ENCODE results near the gene DPYD.

Gene DPYD

GRCh38 chr1:97770376-97770775 is 150.5 kb downstream of the DPYD start:
- Histone ChIP-seq H3K27me3 (ENCODE audit: control insufficient read depth, insufficient read depth, low read length) (no peaks in the 10 kb centered on the region), H3K36me3 (ENCODE audit: control insufficient read depth, insufficient read depth, low read length) (no peaks in the 10 kb centered on the region)

DNA sequence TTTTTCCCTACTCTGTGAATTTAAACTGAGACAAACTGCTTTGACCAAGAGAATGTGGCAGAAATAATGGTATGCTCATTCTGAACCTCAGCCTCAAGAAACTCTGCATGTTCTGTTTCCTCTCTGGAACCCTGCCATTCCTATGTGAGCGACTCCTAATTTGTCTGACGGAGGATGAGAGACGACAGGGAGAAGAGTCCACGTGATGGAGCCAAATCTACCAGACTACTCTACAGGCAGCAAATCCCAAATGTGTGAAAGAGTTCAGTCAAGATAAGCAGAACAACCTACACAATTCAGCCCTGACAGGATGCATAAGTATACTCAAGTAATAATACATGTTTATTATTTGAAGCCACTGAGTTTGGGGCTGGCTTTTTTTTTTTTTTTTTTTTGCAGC is 153.5 kb downstream of the DPYD start:
- Histone ChIP-seq H3K9ac (ENCODE audit: low read depth, low read length) (no peak overlapping the region), H3K27me3 (ENCODE audit: control insufficient read depth, insufficient read depth, low read length) (no peaks in the 10 kb centered on the region), H3K4me1 (ENCODE audit: control insufficient read depth, insufficient read depth, low read length) (no peaks in the 10 kb centered on the region), H3K36me3 (ENCODE audit: control insufficient read depth, insufficient read depth, low read length) (no peaks in the 10 kb centered on the region), H3K4me3 (ENCODE audit: low read depth, low read length) (no peak overlapping the region), H3K9me3 (ENCODE audit: control insufficient read depth, insufficient read depth, low read length) (no peaks in the 10 kb centered on the region)

More at GRCh38 chr1:97770376-97770775, 150.5 kb downstream of the DPYD start:
- Histone ChIP-seq H3K9me3 (ENCODE audit: control insufficient read depth, insufficient read depth, low read length) (no peaks in the 10 kb centered on the region), H3K4me1 (ENCODE audit: control insufficient read depth, insufficient read depth, low read length) (no peaks in the 10 kb centered on the region), H3K4me3 (ENCODE audit: low read depth, low read length) (no peak overlapping the region), H3K9ac (ENCODE audit: low read depth, low read length) (no peak overlapping the region)

DNA sequence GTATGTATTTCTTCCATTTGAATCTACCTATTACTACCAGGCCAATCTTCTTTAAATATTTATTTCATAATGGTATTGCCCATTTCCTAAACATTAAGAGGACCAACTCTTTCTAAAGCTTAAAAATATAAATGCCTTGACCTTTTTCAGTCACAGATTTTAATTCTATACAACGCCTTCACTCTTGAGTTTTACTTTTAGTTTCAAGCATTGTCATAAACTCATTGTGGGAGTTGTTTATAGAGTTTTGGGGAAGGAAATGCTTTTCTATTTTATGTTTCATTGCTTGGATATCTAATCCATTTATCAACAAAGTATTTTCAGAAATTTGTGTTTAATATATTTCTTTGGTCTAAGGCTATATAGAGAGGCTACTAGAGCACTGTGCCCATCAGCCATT is 155.8 kb downstream of the DPYD start:
- H3K9me3 ChIP-seq (ENCODE audit: control insufficient read depth, insufficient read depth, low read length): no peaks in the 10 kb centered on the region
- H3K4me3 ChIP-seq (ENCODE audit: low read depth, low read length): no peak overlapping the region
- no peaks in the 10 kb centered on the region for H3K4me1 ChIP-seq (ENCODE audit: control insufficient read depth, insufficient read depth, low read length)

GRCh38 chr1:97761637-97762036 is 159.2 kb downstream of the DPYD start:
- H3K4me3 ChIP-seq (ENCODE audit: low read depth, low read length): no peak overlapping the region
- H3K9me3 ChIP-seq (ENCODE audit: control insufficient read depth, insufficient read depth, low read length): no peaks in the 10 kb centered on the region

More for the DNA sequence above, 155.8 kb downstream of the DPYD start:
- Histone ChIP-seq H3K36me3 (ENCODE audit: control insufficient read depth, insufficient read depth, low read length) (no peaks in the 10 kb centered on the region), H3K9ac (ENCODE audit: low read depth, low read length) (no peak overlapping the region), H3K27me3 (ENCODE audit: control insufficient read depth, insufficient read depth, low read length) (no peaks in the 10 kb centered on the region)

GRCh38 chr1:97759078-97759477 is 161.8 kb downstream of the DPYD start:
- H3K36me3 ChIP-seq (ENCODE audit: control insufficient read depth, insufficient read depth, low read length): no peaks in the 10 kb centered on the region
- no peaks in the 10 kb centered on the region for H3K27me3 ChIP-seq (ENCODE audit: control insufficient read depth, insufficient read depth, low read length)
- no peak overlapping the region for H3K9ac ChIP-seq (ENCODE audit: low read depth, low read length)
- H3K4me3 ChIP-seq (ENCODE audit: low read depth, low read length): no peak overlapping the region
- no peaks in the 10 kb centered on the region for H3K4me1 ChIP-seq (ENCODE audit: control insufficient read depth, insufficient read depth, low read length)
- no peaks in the 10 kb centered on the region for H3K9me3 ChIP-seq (ENCODE audit: control insufficient read depth, insufficient read depth, low read length)

More at GRCh38 chr1:97761637-97762036, 159.2 kb downstream of the DPYD start:
- Histone ChIP-seq H3K36me3 (ENCODE audit: control insufficient read depth, insufficient read depth, low read length) (no peaks in the 10 kb centered on the region), H3K9ac (ENCODE audit: low read depth, low read length) (no peak overlapping the region), H3K27me3 (ENCODE audit: control insufficient read depth, insufficient read depth, low read length) (no peaks in the 10 kb centered on the region), H3K4me1 (ENCODE audit: control insufficient read depth, insufficient read depth, low read length) (no peaks in the 10 kb centered on the region)

- Histone ChIP-seq H3K27me3 (ENCODE audit: control insufficient read depth, insufficient read depth, low read length) (no peaks in the 10 kb centered on the region), H3K36me3 (ENCODE audit: control insufficient read depth, insufficient read depth, low read length) (no peaks in the 10 kb centered on the region), H3K9ac (ENCODE audit: low read depth, low read length) (no peak overlapping the region), H3K9me3 (ENCODE audit: control insufficient read depth, insufficient read depth, low read length) (no peaks in the 10 kb centered on the region), H3K4me3 (ENCODE audit: low read depth, low read length) (no peak overlapping the region), H3K4me1 (ENCODE audit: control insufficient read depth, insufficient read depth, low read length) (no peaks in the 10 kb centered on the region)
These were observed 162.2 kb downstream of the DPYD start for GRCh38 chr1:97758541-97759057.

GRCh38 chr1:97745912-97746311 is 174.9 kb downstream of the DPYD start:
- no peaks in the 10 kb centered on the region for H3K9me3 ChIP-seq (ENCODE audit: control insufficient read depth, insufficient read depth, low read length)
- no peak overlapping the region for H3K4me3 ChIP-seq (ENCODE audit: low read depth, low read length)
- H3K27me3 ChIP-seq (ENCODE audit: control insufficient read depth, insufficient read depth, low read length): no peaks in the 10 kb centered on the region
- H3K36me3 ChIP-seq (ENCODE audit: control insufficient read depth, insufficient read depth, low read length): no peaks in the 10 kb centered on the region
- H3K4me1 ChIP-seq (ENCODE audit: control insufficient read depth, insufficient read depth, low read length): peaks cover 2% of the 10 kb centered on the region
- no peak overlapping the region for H3K9ac ChIP-seq (ENCODE audit: low read depth, low read length)

DNA sequence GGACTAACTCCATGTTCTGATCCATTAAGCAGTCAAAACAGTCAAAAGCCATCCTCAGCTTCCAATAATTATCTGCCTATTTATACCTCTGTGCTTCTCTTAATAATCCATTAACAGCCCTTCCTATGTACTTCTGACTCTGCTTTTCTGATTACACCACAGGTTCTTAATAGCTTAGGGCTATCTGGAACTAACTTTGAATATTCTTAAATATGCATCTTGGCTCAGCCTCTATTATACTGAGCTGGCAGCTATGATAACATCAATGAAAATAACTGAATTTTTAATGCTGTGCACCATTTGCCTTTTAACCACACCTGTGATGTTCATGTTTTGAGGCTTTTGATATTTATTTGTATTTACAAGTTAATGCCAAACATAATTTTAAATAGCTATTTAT is 175.9 kb downstream of the DPYD start:
- no peak overlapping the region for H3K4me3 ChIP-seq (ENCODE audit: low read depth, low read length)
- no peaks in the 10 kb centered on the region for H3K9me3 ChIP-seq (ENCODE audit: control insufficient read depth, insufficient read depth, low read length)
- no peaks in the 10 kb centered on the region for H3K36me3 ChIP-seq (ENCODE audit: control insufficient read depth, insufficient read depth, low read length)
- peaks cover 4% of the 10 kb centered on the region for H3K4me1 ChIP-seq (ENCODE audit: control insufficient read depth, insufficient read depth, low read length)
- no peaks in the 10 kb centered on the region for H3K27me3 ChIP-seq (ENCODE audit: control insufficient read depth, insufficient read depth, low read length)
- no peak overlapping the region for H3K9ac ChIP-seq (ENCODE audit: low read depth, low read length)

DNA sequence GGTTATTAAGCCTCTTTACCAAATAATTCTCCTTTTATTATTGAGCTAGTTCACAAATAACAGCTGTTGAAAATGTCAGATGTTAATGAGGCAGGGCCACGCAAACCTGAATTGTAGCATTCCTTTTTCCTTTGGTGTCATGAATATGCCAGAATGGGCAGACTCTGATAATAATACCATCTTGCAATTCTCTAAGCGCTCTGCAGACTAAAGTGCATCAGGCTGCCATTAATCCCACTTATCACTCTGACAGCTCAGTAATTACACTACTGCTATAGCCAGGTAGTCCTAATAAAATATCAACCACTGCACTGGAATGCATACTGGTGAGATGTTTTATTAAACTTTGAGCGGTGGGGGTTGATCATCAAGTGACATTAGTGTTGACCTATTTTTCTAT is 177.7 kb downstream of the DPYD start:
- H3K9ac ChIP-seq (ENCODE audit: low read depth, low read length): no peak overlapping the region
- no peaks in the 10 kb centered on the region for H3K27me3 ChIP-seq (ENCODE audit: control insufficient read depth, insufficient read depth, low read length)
- H3K9me3 ChIP-seq (ENCODE audit: control insufficient read depth, insufficient read depth, low read length): no peaks in the 10 kb centered on the region
- H3K4me1 ChIP-seq (ENCODE audit: control insufficient read depth, insufficient read depth, low read length): peaks cover 4% of the 10 kb centered on the region
- no peaks in the 10 kb centered on the region for H3K36me3 ChIP-seq (ENCODE audit: control insufficient read depth, insufficient read depth, low read length)
- no peak overlapping the region for H3K4me3 ChIP-seq (ENCODE audit: low read depth, low read length)

- Histone ChIP-seq H3K9me3 (ENCODE audit: control insufficient read depth, insufficient read depth, low read length) (no peaks in the 10 kb centered on the region), H3K4me1 (ENCODE audit: control insufficient read depth, insufficient read depth, low read length) (peaks cover 4% of the 10 kb centered on the region), H3K4me3 (ENCODE audit: low read depth, low read length) (no peak overlapping the region), H3K9ac (ENCODE audit: low read depth, low read length) (no peak overlapping the region), H3K36me3 (ENCODE audit: control insufficient read depth, insufficient read depth, low read length) (no peaks in the 10 kb centered on the region), H3K27me3 (ENCODE audit: control insufficient read depth, insufficient read depth, low read length) (no peaks in the 10 kb centered on the region)
These were observed 179.9 kb downstream of the DPYD start for GRCh38 chr1:97740891-97741290.

GRCh38 chr1:97739596-97740103 is 181.2 kb downstream of the DPYD start:
- no peaks in the 10 kb centered on the region for H3K27me3 ChIP-seq (ENCODE audit: control insufficient read depth, insufficient read depth, low read length)
- H3K4me1 ChIP-seq (ENCODE audit: control insufficient read depth, insufficient read depth, low read length): peaks cover 4% of the 10 kb centered on the region
- H3K9ac ChIP-seq (ENCODE audit: low read depth, low read length): no peak overlapping the region
- H3K9me3 ChIP-seq (ENCODE audit: control insufficient read depth, insufficient read depth, low read length): no peaks in the 10 kb centered on the region
- H3K4me3 ChIP-seq (ENCODE audit: low read depth, low read length): no peak overlapping the region
- H3K36me3 ChIP-seq (ENCODE audit: control insufficient read depth, insufficient read depth, low read length): no peaks in the 10 kb centered on the region

DNA sequence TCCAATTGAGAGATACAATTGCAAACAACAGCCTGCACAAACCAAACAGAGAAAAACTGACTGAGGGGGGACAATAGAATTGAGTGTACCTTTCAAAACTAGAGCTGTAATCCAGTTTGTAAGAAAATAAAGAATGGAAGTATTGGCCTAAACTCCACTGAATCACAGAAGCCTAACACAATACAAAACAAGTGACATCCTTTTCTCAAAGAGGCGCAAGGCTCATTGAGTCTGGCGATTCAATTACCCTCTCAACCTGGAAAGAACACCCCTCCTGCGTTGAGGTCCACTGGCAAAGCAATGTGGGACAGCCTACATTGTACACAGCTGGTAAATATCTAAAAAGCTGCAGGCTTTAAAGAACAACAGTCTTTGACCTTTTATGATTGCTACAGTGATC is 182.6 kb downstream of the DPYD start:
- H3K27me3 ChIP-seq (ENCODE audit: control insufficient read depth, insufficient read depth, low read length): no peaks in the 10 kb centered on the region
- no peak overlapping the region for H3K9ac ChIP-seq (ENCODE audit: low read depth, low read length)
- H3K36me3 ChIP-seq (ENCODE audit: control insufficient read depth, insufficient read depth, low read length): no peaks in the 10 kb centered on the region
- H3K4me1 ChIP-seq (ENCODE audit: control insufficient read depth, insufficient read depth, low read length): peaks cover 4% of the 10 kb centered on the region
- H3K9me3 ChIP-seq (ENCODE audit: control insufficient read depth, insufficient read depth, low read length): no peaks in the 10 kb centered on the region
- no peak overlapping the region for H3K4me3 ChIP-seq (ENCODE audit: low read depth, low read length)

All from iPS-15b (cell line).